NOMO-1 treated with dmso at 0.1 percent for 144 hours (cell line): ENCODE results near the gene RPL13A.

Source experiments
- DNase-seq: peaks from one replicate; lab custom pipeline; 2025; ENCODE audit not compliant: unreplicated experiment; lab: John Stamatoyannopoulos, UW

The RPL13A gene

DNA sequence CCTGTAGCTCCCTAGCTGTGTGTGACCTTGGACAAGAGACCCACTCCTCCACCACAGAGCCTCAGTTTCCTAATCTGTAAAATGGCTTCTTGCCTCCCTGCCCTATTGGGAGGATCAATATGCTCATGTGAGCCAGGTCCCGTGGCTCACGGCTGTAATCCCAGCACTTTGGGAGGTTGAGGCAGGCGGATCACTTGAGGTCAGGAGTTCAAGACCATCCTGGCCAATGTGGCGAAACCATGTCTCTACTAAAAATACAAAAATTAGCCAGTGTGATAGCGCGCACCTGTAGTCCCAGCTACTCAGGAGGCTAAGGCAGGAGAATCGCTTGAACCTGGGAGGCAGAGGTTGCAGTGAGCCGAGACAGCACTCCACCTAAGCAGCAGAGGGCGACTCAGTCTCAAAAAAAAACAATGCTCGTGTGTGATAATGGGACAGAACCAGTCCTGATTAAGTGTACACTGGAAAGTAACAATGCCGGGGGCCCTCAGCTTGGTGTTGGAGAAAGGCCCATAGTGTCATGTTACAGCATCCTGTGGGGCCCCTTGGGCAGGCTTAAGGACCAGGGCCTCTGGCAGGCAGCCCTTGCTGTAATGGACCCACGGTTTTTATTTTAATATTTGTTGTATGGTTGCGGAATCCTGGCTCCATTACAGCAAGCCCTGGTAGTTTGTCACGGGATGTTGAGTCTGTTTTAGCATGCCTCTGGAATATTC is 15.6 kb downstream of the RPL13A start:
- DNase-seq, result no peak

DNA sequence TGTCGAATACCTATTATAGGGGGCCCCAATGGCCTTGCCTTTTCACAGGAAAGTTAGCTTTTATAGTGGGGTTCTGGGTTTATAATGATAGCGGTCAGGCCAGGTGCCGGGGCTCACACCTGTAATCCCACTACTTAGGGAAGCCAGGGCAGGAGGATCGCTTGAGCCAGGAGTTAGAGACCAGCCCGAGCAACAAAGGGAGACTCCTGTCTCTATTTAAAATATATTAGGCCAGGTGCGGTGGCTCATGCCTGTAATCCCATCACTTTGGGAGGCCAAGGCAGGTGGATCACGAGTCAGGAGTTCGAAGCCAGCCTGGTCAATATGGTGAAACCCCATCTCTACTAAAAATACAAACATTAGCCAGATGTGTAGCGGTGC is 16.2 kb downstream of the RPL13A start:
- no peak for DNase-seq

DNA sequence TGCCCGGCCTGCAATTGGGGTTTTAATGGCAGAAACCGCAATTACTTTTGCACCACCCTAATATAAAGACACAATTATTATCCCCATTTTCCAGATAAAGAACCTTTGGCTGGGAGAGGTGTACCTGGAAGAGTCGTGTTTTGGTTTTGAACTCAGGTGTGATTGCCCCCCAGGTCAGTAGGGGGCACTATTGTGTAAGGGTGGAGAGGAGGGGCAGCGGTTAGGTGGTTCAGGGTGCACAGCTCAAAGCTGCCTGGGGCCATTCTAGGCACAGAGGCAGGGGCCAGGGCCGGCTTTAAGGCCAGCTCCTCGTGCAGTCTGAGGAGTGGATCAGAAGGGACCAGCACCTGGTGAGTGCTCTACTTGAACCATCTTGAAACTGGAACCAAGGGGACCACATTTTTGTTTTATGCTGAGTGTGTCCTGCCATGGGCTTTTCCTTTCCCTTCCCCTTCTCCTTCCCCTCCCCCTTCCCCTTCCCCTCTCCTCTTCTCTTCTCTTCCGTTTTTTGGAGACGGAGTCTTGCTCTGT is 19.2 kb downstream of the RPL13A start:
- DNase-seq, result peak; percentile 86

DNA sequence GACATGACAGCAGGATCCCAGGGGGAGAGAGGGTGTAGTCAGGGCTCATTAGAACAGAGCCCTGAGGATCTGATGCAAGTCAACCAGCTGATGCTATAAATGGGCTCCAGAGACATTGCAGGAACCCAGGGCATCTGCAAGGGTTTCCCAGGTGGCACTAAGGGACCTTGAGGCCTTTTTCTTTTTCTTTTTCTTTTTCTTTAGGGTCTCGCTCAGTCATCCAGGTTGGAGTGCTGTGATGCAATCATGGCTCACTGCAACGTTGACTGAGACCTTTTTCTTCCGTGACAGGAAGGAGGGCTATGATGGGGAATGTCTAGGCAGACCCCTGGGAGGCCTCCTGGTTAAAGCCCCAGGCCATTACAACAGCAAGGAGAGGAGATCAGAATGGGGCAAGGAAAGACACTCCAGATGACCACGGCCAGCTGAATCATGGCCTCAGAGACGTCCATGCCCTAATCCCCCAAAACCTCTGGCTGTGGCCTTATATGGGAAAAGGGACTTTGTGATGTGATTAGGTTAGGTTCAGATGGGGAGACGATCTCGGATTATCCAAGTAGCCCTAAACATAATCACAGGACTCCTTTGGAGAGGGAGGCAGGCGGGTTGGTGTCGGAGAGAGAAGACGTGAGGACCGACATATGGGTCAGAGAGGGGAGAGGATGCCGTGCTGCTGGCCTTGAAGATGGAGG is 20.5 kb downstream of the RPL13A start:
- DNase-seq, result no peak

DNA sequence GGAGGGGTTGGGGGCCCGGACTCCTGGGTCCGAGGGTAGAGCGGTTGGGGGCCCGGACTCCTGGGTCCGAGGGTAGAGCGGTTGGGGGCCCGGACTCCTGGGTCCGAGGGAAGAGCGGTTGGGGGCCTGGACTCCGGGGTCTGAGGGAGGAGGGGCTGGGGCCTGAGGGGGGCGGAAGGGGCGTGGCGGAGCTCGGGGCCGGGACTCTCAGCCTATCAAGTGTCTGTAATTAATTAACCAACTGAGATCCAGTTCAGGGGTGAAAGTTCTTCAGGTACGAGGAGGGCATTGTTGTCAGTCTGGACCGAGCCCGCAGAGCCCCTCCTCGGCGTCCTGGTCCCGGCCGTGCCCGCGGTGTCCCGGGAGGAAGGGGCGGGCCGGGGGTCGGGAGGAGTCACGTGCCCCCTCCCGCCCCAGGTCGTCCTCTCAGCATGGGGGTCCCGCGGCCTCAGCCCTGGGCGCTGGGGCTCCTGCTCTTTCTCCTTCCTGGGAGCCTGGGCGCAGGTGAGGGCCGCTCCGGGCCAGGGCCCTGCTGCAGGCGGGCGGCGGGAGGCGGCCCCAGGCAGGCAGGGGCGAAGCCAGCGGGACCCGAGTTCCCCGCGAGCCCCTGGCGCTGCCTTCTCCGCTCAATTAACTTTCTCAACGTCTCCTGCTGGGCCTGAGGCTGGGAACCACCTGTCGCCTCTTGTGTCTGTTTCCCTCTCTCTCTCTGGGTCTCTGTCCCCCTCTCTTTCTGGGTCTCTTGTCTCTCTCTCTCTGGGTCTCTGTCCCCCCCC is 25.8 kb downstream of the RPL13A start:
- DNase-seq, result no peak

DNA sequence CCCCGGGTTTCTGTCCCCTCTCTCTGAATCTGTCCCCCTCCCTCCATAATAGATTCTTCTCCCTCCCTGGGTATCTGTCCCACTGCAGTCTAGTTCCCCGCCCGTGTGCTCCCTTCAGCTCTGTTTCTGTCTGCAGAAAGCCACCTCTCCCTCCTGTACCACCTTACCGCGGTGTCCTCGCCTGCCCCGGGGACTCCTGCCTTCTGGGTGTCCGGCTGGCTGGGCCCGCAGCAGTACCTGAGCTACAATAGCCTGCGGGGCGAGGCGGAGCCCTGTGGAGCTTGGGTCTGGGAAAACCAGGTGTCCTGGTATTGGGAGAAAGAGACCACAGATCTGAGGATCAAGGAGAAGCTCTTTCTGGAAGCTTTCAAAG is 26.3 kb downstream of the RPL13A start:
- DNase-seq, result no peak

DNA sequence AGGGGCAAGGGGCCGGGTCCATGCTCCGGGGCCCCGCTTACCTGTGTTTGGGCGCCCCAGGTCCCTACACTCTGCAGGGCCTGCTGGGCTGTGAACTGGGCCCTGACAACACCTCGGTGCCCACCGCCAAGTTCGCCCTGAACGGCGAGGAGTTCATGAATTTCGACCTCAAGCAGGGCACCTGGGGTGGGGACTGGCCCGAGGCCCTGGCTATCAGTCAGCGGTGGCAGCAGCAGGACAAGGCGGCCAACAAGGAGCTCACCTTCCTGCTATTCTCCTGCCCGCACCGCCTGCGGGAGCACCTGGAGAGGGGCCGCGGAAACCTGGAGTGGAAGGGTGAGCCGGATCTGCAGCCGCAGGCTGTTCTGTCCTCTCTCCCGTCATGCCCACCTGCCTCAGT is 26.7 kb downstream of the RPL13A start:
- no peak for DNase-seq

DNA sequence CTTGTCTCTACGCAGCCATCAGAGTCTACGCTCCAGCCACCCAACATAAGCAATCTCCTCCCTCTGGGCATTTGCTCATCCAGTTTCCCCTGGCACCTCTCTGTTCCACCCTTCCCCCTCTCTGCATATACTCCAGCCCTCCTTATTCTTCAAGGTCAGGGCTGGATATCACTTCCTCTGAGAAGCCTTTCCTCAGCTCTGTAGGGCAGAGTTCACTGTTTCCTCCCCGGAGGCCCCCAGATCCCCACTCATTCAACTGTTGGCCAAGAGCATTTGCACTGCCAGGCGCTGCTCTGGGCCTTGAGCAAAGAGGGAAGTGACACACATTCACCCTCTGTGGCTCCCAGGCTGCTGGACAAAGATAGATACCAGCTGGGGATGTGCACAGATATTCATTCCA is 28.4 kb downstream of the RPL13A start:
- DNase-seq, result peak; percentile 95

DNA sequence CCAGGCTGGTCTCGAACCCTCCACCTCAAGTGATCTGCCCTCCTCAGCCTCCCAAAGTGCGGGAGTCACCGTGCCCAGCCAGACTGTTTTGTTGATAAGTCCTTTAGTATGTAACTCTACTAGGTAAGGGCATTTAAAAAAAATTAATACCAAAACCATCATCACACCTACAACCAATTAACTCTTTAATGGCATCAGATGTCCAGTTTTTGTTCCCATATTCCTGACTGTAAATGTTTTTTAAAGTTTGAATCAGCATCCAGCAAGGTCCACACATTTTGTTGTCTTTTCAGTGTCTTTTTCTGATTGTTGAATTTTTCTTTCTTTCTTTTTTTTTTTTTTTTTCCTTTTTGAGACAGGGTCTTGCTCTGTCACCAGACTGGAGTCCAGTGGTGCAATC is 30.6 kb downstream of the RPL13A start:
- no peak for DNase-seq

DNA sequence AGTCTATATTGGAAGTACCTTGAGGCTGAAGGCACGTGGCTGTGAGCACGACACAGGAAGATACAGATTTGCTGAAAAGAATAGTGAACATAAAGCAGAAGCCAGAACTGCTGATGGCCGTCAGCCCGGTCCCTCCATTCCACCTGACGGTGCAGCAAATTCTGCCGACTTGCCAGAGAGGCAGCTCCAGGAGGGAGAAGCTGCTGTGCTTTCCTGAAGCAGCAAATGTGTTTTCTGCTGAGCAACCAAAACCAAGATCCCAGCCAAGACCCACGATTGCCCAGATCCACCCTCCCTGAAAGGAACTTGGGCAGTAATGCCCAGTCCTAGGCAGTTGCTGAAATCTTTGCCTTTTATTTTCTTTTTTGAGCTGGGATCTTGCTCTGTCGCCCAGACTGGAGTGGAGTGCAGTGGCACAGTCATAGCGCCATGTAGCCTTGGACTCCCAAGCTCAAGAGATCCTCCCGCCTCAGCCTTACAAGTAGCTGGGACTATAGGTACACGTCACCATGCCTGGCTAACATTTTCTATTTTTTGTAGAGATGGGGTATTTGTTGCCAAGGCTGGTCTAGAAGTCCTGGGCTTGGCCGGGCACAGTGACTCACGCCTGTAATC is 33.4 kb downstream of the RPL13A start:
- DNase-seq, result no peak

DNA sequence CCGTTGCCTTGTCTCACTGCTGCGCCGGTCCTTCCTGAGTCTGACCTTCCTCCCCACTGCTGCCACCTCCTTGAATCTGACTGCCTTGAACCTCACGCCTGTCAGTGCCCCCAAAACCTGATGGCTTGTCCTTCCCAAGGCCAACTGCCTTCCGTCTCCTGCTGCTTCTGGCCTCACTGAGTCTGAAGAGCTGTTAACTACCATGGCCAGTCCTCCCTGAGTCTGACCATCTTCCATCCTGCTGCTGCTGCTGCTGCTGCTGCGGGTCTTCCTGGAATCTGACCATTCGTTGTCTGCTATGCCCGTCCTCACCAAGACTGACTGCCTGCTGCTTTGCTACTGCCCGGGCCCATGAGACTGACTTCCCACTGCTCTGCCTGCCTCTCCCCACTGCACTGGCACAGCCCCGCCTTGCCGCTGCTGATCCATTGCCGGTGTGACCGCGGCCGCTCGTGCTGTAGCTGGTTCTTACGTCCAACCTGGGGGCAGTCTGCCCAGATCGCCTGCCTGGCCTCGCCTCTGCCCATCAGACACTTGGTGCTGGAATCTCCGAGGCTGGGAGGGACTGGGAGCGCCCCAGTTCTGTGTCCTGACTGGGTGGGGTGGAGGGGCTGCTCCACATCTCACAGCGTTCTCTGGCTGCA is 37.5 kb downstream of the RPL13A start:
- no peak for DNase-seq

DNA sequence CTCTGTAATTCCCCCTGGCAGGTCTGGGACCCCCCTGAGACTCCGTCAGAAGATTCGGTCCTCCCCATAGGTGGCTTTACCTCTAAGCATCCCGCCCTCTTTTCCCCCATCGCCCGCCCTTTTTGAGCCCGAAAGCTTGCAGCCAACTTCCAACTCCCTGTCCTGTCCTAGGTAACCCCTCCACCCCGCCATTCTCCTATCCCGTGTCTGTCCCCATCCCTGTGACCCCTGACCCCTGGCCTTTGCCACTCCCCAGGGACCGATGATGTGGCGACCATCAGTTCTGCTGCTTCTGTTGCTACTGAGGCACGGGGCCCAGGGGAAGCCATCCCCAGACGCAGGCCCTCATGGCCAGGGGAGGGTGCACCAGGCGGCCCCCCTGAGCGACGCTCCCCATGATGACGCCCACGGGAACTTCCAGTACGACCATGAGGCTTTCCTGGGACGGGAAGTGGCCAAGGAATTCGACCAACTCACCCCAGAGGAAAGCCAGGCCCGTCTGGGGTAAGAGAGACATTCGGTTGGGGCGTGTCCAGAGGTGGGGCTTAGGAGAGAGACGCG is 40.9 kb downstream of the RPL13A start:
- no peak for DNase-seq

DNA sequence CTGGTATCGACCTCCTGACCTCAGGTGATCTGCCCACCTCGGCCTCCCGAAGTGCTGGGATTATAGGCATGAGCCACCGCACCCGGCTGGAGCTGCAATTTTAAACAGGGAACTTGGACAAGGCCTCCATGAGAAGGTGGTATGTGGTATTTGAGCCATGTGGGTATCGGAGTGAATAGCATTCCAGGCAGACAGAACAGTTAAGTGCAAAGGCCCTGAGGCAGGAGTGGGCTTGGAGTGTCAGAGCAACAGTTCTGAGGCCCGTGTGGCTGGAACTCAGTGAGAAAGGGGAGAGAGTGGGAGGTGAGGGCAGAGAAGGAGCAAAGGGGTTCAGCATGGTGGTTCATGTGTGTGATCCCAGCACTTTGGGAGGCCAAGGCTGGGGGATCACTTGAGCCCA is 43.3 kb downstream of the RPL13A start:
- DNase-seq, result no peak

DNA sequence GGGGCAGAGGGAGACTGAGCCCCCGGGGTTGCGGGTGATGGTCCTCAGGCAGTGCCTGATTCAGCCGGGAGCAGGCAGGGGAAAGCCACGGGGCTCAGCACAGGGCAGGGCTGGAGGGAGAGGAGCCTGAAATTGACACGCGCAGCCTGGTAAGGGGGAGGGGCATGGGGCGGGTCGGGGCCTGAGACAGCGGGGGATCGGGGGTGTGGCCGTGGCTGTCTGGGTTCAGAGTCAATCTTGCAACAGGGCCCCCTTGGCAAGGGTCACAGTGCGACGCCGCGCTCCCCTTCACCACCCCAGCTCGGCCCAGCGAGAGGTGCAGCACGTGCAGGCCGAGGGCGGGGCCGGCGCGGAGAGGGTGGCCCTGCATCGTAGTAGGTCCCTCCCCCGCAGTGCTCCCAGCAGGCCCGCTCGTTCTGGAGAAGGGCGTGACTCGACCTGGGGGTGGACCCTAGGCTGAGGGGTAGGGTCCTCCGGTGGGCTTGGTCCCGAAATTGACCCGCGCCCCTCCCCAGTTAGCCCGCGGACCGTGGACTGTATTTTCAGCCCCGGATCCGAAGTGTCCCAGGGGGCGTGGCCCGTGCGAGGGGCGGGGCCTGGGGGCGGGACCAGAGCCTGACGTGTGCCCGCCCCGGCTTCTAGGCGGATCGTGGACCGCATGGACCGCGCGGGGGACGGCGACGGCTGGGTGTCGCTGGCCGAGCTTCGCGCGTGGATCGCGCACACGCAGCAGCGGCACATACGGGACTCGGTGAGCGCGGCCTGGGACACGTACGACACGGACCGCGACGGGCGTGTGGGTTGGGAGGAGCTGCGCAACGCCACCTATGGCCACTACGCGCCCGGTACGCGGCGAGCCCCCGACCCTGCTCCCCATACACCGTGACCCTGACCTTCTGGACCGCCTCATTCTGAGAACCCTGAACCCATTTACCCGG is 46.4 kb downstream of the RPL13A start:
- peak; percentile 21 for DNase-seq

DNA sequence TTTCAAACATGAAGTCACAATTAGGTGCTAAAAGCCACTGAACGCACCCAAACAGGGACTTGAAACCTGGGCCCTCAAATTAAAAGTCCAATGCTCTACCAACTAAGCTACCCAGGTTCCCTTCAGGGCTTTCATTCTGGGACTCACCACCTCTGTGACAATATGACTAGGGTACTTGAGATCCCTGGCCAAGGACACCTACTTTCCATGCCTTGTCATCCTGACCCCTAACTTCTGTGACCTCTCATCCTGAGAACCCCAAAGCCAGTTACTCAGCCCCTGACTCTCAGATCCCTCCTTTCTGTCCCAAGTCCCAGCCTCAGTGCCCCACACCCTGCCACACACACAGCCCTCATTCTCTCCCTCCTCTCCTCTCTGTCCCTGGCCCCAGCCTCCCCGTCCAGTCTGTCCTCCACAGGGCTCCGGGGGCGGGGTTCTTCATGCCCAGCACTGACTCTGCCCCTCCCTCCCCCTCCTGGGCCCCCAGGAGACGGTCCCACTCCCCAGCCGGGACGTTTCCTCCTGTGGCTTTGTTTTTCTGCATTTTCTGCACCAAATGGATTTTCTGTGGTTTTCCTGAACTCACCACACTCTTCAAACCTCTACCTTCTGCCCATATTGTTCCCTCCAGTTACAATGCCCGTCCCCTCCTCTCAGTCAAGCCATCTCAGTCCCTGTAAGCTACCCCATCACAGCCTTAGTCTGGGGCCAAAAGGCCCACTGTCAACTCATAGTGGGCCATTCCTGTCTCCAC is 47.4 kb downstream of the RPL13A start:
- DNase-seq, result no peak

DNA sequence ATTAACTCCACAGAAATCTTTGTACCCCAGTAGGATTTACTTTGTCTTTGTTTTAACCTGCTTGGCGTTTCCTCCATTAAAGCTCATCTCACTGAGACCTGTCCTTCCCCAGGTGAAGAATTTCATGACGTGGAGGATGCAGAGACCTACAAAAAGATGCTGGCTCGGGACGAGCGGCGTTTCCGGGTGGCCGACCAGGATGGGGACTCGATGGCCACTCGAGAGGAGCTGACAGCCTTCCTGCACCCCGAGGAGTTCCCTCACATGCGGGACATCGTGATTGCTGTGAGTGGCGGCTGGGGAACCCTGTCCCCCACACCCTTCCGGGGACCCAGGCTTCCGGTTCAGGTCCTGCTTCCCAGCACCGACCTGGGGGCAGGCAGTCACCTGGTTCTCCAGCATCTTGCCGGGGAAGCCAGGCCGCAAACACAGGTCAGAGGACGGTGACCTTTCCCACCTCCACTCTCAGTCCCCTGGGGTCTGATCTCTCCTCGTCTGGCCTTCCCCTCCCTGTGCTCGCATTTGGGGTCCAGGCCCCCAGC is 49.6 kb downstream of the RPL13A start:
- DNase-seq, result no peak

DNA sequence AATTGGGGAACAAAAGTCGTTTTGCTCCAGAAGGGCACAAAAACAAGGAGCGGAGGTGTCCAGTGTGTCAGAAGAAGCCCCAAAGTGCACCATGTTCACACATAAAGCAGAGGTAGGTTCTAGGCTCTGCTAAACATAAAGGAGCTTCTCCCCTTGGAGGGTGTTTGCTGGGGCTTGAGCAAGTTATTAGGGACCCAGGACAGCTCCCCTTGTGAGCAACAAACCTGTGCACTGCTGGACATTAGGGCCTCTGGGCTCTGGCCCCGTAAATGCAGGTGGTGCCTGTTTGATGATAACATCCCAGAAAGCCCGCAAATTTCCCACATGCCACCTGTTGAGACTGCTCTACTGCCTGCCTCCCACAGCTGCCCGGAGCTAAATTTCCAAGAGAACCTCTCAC is 51.2 kb downstream of the RPL13A start:
- DNase-seq, result no peak

DNA sequence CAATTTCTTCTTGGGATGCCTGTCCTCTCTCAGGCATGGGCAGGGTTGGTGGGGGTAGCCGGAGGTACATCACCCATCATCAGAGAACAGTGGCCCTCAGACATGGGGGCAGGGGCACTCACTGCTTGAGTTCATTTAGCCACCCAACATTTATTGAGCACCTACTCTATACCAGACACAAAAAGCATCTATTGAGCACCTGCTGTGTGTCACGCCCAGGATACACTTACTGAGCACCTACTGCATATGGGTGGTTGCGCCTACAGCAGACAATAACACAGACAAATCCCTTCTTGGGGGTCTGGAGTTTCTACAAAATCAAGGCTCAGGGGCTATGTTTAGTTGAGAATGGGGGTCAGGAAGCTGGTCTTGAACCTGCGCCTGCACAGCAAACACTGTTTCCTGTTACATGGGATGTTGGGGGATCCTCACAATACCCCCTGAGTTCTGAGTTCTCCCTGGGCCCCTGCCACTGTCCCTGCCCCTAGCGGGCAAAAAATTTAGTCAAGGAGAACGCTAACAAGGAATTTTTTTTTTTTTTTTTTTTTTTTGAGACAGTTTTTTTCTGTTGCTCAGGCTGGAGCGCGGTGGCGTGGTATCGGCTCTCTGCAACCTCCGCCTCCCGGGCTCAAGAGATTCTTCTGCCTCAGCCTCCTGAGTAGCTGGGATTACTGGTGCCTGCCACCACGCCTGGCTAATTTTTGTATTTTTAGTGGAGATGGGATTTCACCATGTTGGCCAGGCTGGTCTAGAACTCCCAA is 52.0 kb downstream of the RPL13A start:
- no peak for DNase-seq
